ENCODE measurements around the gene CRIM1.
A peak's percentile ranks its signal among the peaks of the same experiment; 100 is the strongest.
"Not testable (repeated sequence)": the region's sequence is repeated elsewhere in the genome, so short reads cannot be mapped to it uniquely, and the experiment has no call there.

CRIM1 gene, protein sequence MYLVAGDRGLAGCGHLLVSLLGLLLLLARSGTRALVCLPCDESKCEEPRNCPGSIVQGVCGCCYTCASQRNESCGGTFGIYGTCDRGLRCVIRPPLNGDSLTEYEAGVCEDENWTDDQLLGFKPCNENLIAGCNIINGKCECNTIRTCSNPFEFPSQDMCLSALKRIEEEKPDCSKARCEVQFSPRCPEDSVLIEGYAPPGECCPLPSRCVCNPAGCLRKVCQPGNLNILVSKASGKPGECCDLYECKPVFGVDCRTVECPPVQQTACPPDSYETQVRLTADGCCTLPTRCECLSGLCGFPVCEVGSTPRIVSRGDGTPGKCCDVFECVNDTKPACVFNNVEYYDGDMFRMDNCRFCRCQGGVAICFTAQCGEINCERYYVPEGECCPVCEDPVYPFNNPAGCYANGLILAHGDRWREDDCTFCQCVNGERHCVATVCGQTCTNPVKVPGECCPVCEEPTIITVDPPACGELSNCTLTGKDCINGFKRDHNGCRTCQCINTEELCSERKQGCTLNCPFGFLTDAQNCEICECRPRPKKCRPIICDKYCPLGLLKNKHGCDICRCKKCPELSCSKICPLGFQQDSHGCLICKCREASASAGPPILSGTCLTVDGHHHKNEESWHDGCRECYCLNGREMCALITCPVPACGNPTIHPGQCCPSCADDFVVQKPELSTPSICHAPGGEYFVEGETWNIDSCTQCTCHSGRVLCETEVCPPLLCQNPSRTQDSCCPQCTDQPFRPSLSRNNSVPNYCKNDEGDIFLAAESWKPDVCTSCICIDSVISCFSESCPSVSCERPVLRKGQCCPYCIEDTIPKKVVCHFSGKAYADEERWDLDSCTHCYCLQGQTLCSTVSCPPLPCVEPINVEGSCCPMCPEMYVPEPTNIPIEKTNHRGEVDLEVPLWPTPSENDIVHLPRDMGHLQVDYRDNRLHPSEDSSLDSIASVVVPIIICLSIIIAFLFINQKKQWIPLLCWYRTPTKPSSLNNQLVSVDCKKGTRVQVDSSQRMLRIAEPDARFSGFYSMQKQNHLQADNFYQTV

DNA sequence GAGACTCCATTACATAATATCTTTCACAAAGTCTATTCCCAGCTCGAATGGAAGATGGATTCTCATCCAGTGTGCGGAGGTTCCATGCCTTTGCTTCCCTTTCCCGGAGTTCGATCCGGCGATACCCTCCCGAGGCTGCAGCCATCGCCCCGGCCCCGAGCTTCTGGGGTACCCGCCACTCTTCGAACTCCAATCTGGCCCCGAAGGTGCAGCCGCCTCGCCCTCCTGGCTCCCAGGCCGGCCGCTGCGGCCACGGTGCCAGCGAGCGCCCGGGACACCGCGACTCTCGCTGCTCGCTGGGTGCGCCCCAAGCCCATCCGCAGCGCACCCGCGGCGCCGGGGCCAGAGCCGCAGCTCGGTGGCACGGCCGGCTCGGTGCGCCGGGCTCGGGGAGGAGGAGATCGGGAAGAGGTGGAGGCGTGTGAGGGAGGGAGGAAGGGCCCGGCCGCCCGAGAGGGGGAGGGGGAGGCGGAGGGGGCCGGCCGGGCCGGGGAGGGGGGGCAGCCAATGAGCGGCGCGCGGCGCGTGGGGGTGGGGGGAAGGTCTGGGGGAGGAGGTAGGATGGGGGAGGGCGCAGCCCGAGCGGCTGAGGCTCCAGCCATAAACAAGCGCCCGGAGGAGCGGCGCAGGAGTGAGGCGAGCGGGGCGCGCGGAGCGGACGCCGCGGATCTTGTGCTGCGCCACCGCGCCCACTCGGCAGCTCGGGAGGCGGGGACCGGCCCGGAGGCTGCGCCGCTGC, at the start of gene CRIM1:
TSS of gene CRIM1 (plus strand) at position 628 of the 739 bp plus-strand sequence. CDS start 515 bp downstream, outside the sequence.
- Histone ChIP-seq H3K36me3 (ENCODE audit: control insufficient read depth, low read depth, low read length) (no peaks in the 10 kb centered on the region), H3K27me3 (ENCODE audit: control insufficient read depth, insufficient read depth, low read length) (peaks cover 24% of the 10 kb centered on the region), H3K4me3 (ENCODE audit: low read length) (peak within 1 kb of the TSS; percentile 96), H3K9me3 (ENCODE audit: control insufficient read depth, low read depth, low read length) (no peaks in the 10 kb centered on the region), H3K9ac (ENCODE audit: low read length) (peak within 1 kb of the TSS; percentile 74), H3K4me1 (ENCODE audit: control insufficient read depth, low read depth, low read length) (peaks cover 32% of the 10 kb centered on the region), H3K27ac (ENCODE audit: low read length) (no peak within 1 kb of the TSS)

DNA sequence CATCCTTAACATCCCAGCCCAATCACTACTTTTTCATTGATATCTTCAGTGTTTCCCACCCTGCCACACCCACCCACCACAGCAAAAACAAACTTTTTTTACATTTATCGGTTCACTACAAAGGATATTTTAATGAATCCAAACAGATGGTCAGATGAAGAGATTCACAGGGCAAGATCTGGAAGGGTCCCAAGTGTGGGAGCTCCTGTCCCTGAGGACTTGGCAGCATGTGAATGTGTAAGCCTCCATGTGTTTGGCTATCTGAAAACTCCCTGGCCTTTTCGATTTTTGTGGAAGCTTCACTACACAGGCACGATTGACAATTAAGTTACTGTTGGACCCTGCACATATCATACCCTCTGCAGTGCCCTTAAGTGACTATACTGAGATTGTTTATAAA, 48.1 kb upstream of the CRIM1 start:
- H3K36me3 ChIP-seq (ENCODE audit: control insufficient read depth, low read depth, low read length): no peaks in the 10 kb centered on the region
- H3K4me1 ChIP-seq (ENCODE audit: control insufficient read depth, low read depth, low read length): no peaks in the 10 kb centered on the region
- H3K27me3 ChIP-seq (ENCODE audit: control insufficient read depth, insufficient read depth, low read length): no peaks in the 10 kb centered on the region
- H3K4me3 ChIP-seq (ENCODE audit: low read length): no peak overlapping the region
- no peaks in the 10 kb centered on the region for H3K9me3 ChIP-seq (ENCODE audit: control insufficient read depth, low read depth, low read length)
- no peak overlapping the region for H3K27ac ChIP-seq (ENCODE audit: low read length)
- no peak overlapping the region for H3K9ac ChIP-seq (ENCODE audit: low read length)

DNA sequence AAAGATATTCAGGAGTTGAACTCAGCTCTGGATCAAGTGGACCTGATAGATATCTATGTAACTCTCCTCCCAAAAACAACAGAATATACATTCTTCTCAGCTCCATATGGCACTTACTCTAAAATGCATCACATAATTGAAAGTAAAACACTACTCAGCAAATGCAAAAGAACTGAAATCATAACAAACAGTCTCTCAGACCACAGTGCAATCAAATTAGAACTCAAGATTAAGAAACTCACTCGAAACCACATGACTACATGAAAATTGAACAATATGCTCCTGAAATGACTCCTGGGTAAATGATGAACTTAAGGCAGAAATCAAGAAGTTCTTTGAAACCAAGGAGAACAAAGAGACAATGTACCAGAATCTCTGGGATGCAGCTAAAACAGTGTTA, 45.1 kb upstream of the CRIM1 start:
- not testable (repeated sequence) for H3K27ac ChIP-seq (ENCODE audit: low read length); H3K4me1 ChIP-seq (ENCODE audit: control insufficient read depth, low read depth, low read length); H3K36me3 ChIP-seq (ENCODE audit: control insufficient read depth, low read depth, low read length); H3K4me3 ChIP-seq (ENCODE audit: low read length); H3K9me3 ChIP-seq (ENCODE audit: control insufficient read depth, low read depth, low read length); H3K27me3 ChIP-seq (ENCODE audit: control insufficient read depth, insufficient read depth, low read length); H3K9ac ChIP-seq (ENCODE audit: low read length)

DNA sequence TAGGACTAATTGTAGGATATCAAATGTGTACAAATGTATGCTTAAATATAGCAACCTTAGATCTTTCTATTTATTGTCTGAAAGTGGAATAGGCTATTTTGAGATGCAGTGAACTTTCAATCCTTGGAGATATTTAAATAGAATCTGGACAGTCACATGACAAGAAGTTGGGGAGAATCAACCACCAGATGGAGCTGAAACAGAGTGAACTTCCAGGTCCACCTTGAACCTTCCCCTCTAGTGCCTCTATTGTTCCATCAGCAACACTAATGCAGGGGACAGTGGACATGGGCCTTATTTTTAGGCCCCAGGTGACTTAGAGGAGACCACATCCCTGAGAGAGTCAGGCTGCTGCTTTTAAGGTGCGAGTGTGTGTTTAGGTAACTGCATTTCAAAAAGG, 37.0 kb upstream of the CRIM1 start:
- H3K27ac ChIP-seq (ENCODE audit: low read length): no peak overlapping the region
- H3K9ac ChIP-seq (ENCODE audit: low read length): no peak overlapping the region
- H3K4me1 ChIP-seq (ENCODE audit: control insufficient read depth, low read depth, low read length): no peaks in the 10 kb centered on the region
- no peak overlapping the region for H3K4me3 ChIP-seq (ENCODE audit: low read length)
- no peaks in the 10 kb centered on the region for H3K27me3 ChIP-seq (ENCODE audit: control insufficient read depth, insufficient read depth, low read length)
- peaks cover 9% of the 10 kb centered on the region for H3K9me3 ChIP-seq (ENCODE audit: control insufficient read depth, low read depth, low read length)
- H3K36me3 ChIP-seq (ENCODE audit: control insufficient read depth, low read depth, low read length): no peaks in the 10 kb centered on the region

DNA sequence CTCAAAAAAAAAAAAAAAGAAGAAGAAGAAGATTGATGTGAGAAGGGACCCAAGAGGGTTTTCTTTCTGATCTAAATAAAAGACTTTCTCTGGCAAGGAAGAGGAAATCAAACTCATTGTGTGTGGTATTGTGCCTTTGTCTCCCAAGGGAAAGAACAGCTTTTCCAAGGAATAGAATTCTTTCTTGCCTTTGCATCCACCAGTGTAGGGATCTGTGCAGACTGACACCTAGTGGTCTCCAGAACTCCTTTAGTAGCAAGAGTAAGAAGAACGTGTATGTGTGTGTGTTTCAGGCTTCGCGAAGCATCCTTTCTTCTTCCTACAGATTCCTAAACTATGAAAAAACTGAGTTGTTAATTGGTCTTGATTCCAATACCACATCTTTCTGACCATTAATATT, 33.5 kb upstream of the CRIM1 start:
- Histone ChIP-seq H3K27me3 (ENCODE audit: control insufficient read depth, insufficient read depth, low read length) (no peaks in the 10 kb centered on the region), H3K4me1 (ENCODE audit: control insufficient read depth, low read depth, low read length) (no peaks in the 10 kb centered on the region), H3K9me3 (ENCODE audit: control insufficient read depth, low read depth, low read length) (peaks cover 4% of the 10 kb centered on the region), H3K27ac (ENCODE audit: low read length) (no peak overlapping the region), H3K36me3 (ENCODE audit: control insufficient read depth, low read depth, low read length) (no peaks in the 10 kb centered on the region), H3K4me3 (ENCODE audit: low read length) (no peak overlapping the region), H3K9ac (ENCODE audit: low read length) (no peak overlapping the region)

DNA sequence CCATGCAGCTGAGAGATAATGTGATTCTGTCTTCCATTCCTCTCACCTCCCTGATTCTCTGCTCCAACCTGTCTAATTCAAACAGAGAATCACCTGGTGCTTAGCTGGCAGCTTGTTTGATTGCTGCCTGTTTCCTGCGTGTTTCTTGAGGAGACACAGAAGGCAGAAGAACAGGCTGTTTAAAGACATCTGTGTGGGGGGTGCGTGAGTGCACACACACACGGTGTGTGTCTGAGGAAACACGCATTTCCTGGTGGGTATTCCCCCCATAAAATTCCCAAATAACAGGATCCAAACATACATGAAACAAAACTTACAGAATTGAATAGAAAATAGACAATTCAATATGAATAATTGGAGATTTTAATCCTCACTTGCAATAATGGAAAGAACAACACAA, 29.3 kb upstream of the CRIM1 start:
- no peak overlapping the region for H3K27ac ChIP-seq (ENCODE audit: low read length)
- peaks cover 6% of the 10 kb centered on the region for H3K4me1 ChIP-seq (ENCODE audit: control insufficient read depth, low read depth, low read length)
- H3K9me3 ChIP-seq (ENCODE audit: control insufficient read depth, low read depth, low read length): peaks cover 4% of the 10 kb centered on the region
- no peak overlapping the region for H3K4me3 ChIP-seq (ENCODE audit: low read length)
- no peaks in the 10 kb centered on the region for H3K27me3 ChIP-seq (ENCODE audit: control insufficient read depth, insufficient read depth, low read length)
- no peak overlapping the region for H3K9ac ChIP-seq (ENCODE audit: low read length)
- no peaks in the 10 kb centered on the region for H3K36me3 ChIP-seq (ENCODE audit: control insufficient read depth, low read depth, low read length)

DNA sequence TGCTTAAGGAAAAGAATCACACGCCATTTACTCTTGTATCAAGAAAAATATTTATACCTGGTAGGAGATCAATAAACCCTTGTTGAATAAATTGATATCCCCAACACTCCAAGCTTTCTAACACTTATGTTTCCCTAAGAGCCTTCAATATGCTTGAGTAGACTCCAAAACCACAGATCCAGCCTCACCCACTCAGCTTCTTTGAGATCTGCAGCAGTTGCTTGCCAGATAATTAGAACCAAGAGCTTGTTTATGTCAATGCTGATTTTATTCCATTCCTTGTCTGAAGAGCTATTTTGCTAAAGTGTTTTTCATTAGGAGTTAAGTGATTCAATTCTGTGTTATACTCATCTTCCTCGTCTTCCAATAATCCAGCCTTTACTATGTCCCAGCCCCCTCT, 26.3 kb upstream of the CRIM1 start:
- Histone ChIP-seq H3K27me3 (ENCODE audit: control insufficient read depth, insufficient read depth, low read length) (no peaks in the 10 kb centered on the region), H3K27ac (ENCODE audit: low read length) (no peak overlapping the region), H3K36me3 (ENCODE audit: control insufficient read depth, low read depth, low read length) (no peaks in the 10 kb centered on the region), H3K4me3 (ENCODE audit: low read length) (no peak overlapping the region), H3K9me3 (ENCODE audit: control insufficient read depth, low read depth, low read length) (peaks cover 2% of the 10 kb centered on the region), H3K4me1 (ENCODE audit: control insufficient read depth, low read depth, low read length) (peaks cover 6% of the 10 kb centered on the region), H3K9ac (ENCODE audit: low read length) (no peak overlapping the region)

DNA sequence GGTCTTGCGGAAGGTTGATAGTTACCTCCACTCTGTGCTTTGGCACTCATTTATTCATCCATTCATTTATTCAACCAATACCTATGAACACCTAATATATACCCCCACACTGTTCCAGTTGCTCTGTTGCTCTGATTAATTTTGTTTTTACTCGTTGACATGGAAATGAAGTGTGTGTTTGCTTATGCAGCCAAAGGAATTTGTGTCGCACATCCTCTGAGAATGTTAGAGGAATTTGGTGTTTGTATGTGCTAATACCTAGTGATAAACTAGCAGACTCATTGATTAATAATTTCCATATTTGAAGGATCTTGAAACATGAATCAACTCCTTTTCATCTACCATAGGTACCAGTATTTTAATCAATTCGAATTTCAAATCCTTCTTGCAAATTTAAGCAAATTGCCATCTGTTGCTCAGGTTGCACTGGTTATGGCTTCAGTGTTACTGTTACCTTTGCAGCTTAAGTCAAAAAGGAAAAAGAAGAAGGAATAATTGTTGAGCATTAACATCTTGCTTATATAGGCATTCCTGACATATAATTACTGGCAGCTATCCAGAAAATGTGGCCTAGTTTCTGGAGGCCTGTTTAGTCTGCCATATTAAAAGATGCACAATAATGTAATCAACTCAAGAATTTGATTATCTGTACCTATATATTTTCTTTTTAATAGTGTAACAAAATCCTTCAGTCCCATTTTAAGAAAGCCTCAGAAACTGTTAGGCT, 25.7 kb upstream of the CRIM1 start:
- Histone ChIP-seq H3K4me1 (ENCODE audit: control insufficient read depth, low read depth, low read length) (peaks cover 6% of the 10 kb centered on the region), H3K9ac (ENCODE audit: low read length) (no peak overlapping the region), H3K4me3 (ENCODE audit: low read length) (no peak overlapping the region), H3K27me3 (ENCODE audit: control insufficient read depth, insufficient read depth, low read length) (no peaks in the 10 kb centered on the region), H3K9me3 (ENCODE audit: control insufficient read depth, low read depth, low read length) (no peaks in the 10 kb centered on the region), H3K36me3 (ENCODE audit: control insufficient read depth, low read depth, low read length) (no peaks in the 10 kb centered on the region), H3K27ac (ENCODE audit: low read length) (no peak overlapping the region)

DNA sequence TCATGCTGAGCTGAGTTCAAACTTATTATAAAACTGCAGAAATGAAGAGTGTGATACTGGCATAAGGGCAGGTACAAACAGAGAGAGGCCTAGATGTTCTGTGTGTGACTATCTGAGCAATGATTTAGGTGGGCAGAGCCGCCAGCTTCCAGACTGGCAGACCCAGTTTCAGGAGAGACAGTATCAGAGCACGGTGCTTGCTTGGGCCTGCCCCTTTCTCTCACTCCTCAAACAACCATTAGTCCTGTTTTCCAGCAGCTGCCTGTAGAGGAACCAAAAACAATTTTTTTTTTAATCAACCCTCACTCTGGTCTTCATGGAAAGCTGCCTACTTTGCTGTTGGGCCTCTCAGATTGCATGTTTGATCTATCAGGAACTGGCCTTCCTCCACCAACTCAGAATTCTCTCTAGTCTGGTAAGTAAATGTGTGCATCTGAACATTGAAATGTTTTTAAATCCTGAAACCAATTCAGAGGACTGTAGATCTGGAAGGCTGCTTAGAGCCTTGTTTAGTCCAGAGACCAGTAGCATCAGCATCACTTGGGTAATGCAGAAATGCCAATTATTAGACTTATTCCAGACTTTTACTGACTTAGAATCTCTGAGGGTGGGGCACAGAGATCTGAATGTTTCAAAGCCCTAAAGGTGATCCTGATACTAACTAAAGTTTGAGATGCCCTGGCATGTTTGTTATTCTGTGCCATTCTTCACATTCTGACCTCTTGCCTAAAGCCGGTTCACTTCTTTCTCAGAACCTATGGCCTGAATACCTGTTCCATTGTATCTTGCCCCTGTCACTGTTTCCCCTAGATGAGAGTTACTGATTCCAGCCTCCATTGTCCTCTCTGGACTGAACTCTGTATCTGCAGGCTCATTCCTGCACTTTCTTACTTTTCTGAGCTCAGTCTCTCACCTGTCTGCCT, 24.8 kb upstream of the CRIM1 start:
- H3K27me3 ChIP-seq (ENCODE audit: control insufficient read depth, insufficient read depth, low read length): no peaks in the 10 kb centered on the region
- H3K4me3 ChIP-seq (ENCODE audit: low read length): no peak overlapping the region
- H3K9ac ChIP-seq (ENCODE audit: low read length): no peak overlapping the region
- H3K9me3 ChIP-seq (ENCODE audit: control insufficient read depth, low read depth, low read length): no peaks in the 10 kb centered on the region
- H3K27ac ChIP-seq (ENCODE audit: low read length): no peak overlapping the region
- H3K4me1 ChIP-seq (ENCODE audit: control insufficient read depth, low read depth, low read length): peaks cover 6% of the 10 kb centered on the region
- H3K36me3 ChIP-seq (ENCODE audit: control insufficient read depth, low read depth, low read length): no peaks in the 10 kb centered on the region

DNA sequence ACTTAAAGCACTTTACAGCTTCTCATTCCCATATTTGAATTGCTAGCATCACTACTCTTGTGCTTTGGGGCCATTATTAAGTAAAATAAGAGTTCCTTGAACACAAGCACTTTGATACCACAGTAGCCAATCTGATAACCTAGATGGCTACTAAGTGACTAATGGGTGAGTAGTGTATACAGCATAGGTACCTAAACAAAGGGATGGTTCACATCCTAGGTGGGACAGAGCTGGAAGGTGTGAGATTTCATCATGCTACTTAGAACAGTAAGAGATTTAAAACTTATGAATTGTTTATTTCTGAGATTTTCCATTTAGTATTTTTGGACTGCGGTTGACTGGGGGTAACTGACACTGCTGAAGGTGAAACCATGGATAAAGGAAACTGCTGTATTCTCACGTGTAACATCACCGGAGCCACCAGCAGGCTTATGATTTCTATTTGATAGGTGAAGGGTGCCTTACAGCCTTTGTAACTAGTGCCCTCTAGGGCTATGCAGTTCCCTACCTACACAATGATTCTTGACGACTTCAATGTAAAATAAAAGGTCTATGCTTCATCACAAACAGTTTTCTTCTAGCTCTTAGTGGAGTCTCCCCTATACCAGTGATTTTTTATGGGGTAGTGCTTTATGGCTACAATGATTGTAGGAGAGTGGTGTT, 22.1 kb upstream of the CRIM1 start:
- Histone ChIP-seq H3K27me3 (ENCODE audit: control insufficient read depth, insufficient read depth, low read length) (no peaks in the 10 kb centered on the region), H3K4me1 (ENCODE audit: control insufficient read depth, low read depth, low read length) (peaks cover 6% of the 10 kb centered on the region), H3K36me3 (ENCODE audit: control insufficient read depth, low read depth, low read length) (no peaks in the 10 kb centered on the region), H3K9me3 (ENCODE audit: control insufficient read depth, low read depth, low read length) (no peaks in the 10 kb centered on the region), H3K27ac (ENCODE audit: low read length) (no peak overlapping the region), H3K9ac (ENCODE audit: low read length) (no peak overlapping the region), H3K4me3 (ENCODE audit: low read length) (no peak overlapping the region)

Data from iPS-18a (cell line).